ENCODE measurements around the gene CSPG4.

The CSPG4 gene

DNA sequence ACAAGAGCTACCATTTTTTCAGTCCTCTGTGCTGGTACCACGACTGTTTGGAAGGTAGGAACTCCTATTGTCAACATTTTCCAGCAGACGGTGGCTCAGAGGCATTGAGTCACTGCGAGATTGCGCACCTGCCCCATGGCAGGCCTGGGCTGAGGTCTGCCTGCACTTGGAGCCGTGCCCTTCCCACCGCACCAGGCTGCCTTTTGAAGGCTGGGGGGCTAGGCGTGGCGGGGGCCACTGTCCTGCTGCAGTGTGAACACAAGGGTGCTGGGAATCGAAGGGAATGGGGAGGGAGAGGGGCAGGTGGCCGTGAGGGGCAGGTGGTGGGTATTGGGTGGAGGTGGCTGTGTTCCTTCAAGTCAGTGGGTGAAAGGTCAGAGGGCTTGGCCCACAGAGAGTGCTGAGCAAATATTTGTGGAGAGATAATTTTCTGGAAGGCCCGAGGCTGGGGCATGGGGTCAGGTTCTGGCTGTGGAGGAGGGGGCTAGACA, 48.7 kb downstream of the CSPG4 start:
- Histone ChIP-seq H3K4me3 (ENCODE audit: insufficient read depth, low read depth, low read length) (no peak overlapping the region), H3K27me3 (ENCODE audit: control insufficient read depth, insufficient read depth, low read length, poor library complexity, severe bottlenecking) (no peaks in the 10 kb centered on the region), H3K27ac (ENCODE audit: insufficient read depth, low read depth, low read length, poor library complexity, severe bottlenecking) (no peak overlapping the region), H3K9me3 (ENCODE audit: control insufficient read depth, low read length) (no peaks in the 10 kb centered on the region), H3K36me3 (ENCODE audit: control insufficient read depth, insufficient read depth, low read length) (no peaks in the 10 kb centered on the region), H3K4me1 (ENCODE audit: control insufficient read depth, insufficient read depth, low read length) (peaks cover 3% of the 10 kb centered on the region)
- 91 to 94% methylated on average over 11 of the region's 11 CpGs for WGBS, 2 experiments

DNA sequence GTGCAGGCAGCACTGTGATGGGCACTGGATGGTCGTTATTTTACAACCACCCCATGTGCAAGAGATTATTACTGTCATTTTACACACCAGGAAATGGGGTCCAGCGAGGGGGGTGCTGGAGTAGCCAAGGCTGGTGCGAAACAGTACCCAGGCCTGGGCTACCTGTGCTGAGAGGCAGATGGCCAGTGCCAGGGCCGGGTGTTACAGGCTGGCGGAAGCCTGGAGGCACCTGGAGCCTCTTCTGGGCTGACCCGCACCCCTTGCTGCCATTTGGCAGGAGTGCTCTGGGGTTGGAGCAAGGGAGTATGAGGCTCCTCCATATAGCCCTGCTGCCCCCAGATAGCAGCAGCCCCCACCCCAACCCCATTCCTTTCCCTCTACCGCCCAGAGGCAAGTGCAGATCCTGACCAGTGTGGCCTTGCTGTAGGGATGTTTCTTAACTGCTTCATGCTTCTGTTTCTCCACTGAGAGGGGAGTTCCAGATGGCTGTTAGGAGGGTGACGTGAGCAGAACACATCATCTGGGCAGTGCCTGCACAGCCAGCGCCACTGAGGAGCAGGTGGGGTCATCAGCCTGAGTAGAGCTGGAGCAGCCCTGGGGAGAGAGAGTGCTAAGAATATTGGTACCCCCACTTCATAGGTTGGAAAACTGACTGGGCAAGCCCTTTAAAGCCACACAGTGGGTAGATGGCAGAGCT, 49.7 kb downstream of the CSPG4 start:
- H3K27me3 ChIP-seq (ENCODE audit: control insufficient read depth, insufficient read depth, low read length, poor library complexity, severe bottlenecking), result no peaks in the 10 kb centered on the region
- 89 to 95% methylated on average over 9 of the region's 9 CpGs for WGBS, 2 experiments
- H3K36me3 ChIP-seq (ENCODE audit: control insufficient read depth, insufficient read depth, low read length), result no peaks in the 10 kb centered on the region
- no peak overlapping the region for H3K27ac ChIP-seq (ENCODE audit: insufficient read depth, low read depth, low read length, poor library complexity, severe bottlenecking)
- no peaks in the 10 kb centered on the region for H3K9me3 ChIP-seq (ENCODE audit: control insufficient read depth, low read length)
- H3K4me1 ChIP-seq (ENCODE audit: control insufficient read depth, insufficient read depth, low read length), result peaks cover 3% of the 10 kb centered on the region
- H3K4me3 ChIP-seq (ENCODE audit: insufficient read depth, low read depth, low read length), result no peak overlapping the region

DNA sequence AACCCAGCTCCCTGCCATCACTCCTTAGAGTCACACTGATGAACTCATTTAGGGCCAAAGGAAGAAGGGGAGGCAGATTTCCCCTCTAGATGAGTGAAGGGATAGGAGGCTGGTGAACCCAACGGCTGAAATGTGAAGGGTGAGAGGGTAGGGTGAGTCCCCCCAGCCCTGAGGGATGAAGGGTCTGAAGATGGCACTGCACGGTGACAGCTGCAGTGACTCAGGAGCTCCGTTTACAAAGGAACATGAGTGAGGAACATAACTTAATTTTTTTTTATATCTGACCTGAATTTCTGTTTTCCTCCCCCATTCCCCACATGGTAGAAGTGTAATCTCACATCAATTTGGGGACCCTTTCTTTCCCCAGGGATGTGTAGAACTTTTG, 50.9 kb downstream of the CSPG4 start:
- Histone ChIP-seq H3K36me3 (ENCODE audit: control insufficient read depth, insufficient read depth, low read length) (no peaks in the 10 kb centered on the region), H3K27ac (ENCODE audit: insufficient read depth, low read depth, low read length, poor library complexity, severe bottlenecking) (no peak overlapping the region), H3K4me1 (ENCODE audit: control insufficient read depth, insufficient read depth, low read length) (peaks cover 3% of the 10 kb centered on the region), H3K27me3 (ENCODE audit: control insufficient read depth, insufficient read depth, low read length, poor library complexity, severe bottlenecking) (no peaks in the 10 kb centered on the region), H3K9me3 (ENCODE audit: control insufficient read depth, low read length) (no peaks in the 10 kb centered on the region), H3K4me3 (ENCODE audit: insufficient read depth, low read depth, low read length) (no peak overlapping the region)
- WGBS, 2 experiments, result 90 to 97% methylated on average over 3 of the region's 3 CpGs

DNA sequence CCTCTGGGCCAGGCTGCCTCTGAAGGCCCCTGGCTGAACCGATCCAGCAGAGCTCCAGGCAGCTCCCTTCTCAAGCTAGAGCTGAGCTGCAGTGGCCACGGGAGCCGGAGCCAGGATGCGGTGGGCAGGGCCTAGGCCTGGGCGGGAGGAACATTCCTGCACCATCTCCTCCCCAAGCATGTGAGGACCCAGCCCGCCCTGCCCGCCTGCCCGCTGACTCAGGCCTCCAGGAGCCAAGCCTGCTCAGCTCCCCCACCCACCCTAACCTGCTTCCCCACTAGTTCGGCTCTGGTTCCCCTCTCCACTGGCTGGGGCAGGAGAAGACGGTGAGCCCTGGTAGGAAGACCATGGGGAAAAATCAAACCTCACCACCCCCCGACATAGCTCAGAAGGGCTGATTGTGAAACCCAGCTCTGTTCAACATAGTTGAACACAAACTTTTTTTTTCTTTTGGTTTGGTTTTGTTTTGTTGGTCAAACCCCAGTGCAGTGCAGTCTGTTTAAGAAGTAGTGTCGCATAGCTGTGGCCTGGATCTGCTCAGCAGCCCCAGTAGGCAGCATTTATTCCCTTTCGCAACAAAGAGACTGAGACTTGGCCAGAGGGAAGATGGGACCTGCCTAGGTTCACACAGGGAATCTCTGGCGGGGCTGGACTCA, 51.4 kb downstream of the CSPG4 start:
- H3K36me3 ChIP-seq (ENCODE audit: control insufficient read depth, insufficient read depth, low read length), result no peaks in the 10 kb centered on the region
- H3K27ac ChIP-seq (ENCODE audit: insufficient read depth, low read depth, low read length, poor library complexity, severe bottlenecking), result no peak overlapping the region
- H3K4me1 ChIP-seq (ENCODE audit: control insufficient read depth, insufficient read depth, low read length), result peaks cover 3% of the 10 kb centered on the region
- H3K27me3 ChIP-seq (ENCODE audit: control insufficient read depth, insufficient read depth, low read length, poor library complexity, severe bottlenecking), result no peaks in the 10 kb centered on the region
- H3K4me3 ChIP-seq (ENCODE audit: insufficient read depth, low read depth, low read length), result no peak overlapping the region
- H3K9me3 ChIP-seq (ENCODE audit: control insufficient read depth, low read length), result no peaks in the 10 kb centered on the region
- 63 to 71% methylated on average over 14 of the region's 14 CpGs for WGBS, 2 experiments

DNA sequence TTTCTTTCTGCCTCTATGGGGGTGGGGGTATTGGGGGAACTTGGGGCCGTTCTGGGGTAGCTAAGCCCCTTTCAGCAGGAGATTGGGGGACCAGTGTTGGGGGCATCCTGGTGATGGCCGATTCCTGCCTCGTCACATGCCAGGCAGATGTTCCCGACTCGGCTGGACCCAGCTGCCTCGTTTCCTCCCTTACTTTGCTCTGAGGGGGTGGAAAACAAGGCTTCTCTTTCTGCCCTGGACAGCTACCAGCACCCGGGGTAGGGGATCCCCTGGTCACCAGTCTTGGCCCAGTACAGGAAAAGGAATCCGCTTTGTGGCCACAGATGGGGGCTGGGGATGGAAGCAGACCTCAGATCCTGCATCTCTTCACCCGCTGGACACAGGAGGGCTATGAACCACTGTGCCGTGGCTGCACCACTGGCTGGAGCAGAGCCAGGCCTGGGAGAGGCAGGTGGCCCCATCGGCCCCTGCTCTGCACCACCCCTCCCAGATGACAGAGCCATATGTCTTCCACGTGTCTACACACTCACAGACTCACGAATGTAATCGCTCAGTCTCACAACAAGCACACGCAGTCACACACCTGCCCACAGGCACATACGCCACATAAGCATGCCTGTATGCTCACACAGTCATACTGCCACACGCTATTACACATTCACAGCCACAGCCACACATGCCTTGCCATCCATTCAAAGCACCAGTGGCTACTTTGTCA, 52.6 kb downstream of the CSPG4 start:
- H3K9me3 ChIP-seq (ENCODE audit: control insufficient read depth, low read length), result no peaks in the 10 kb centered on the region
- 92 to 95% methylated on average over 17 of the region's 17 CpGs for WGBS, 2 experiments
- no peak overlapping the region for H3K27ac ChIP-seq (ENCODE audit: insufficient read depth, low read depth, low read length, poor library complexity, severe bottlenecking)
- no peak overlapping the region for H3K4me3 ChIP-seq (ENCODE audit: insufficient read depth, low read depth, low read length)
- no peaks in the 10 kb centered on the region for H3K27me3 ChIP-seq (ENCODE audit: control insufficient read depth, insufficient read depth, low read length, poor library complexity, severe bottlenecking)
- no peaks in the 10 kb centered on the region for H3K36me3 ChIP-seq (ENCODE audit: control insufficient read depth, insufficient read depth, low read length)
- peaks cover 3% of the 10 kb centered on the region for H3K4me1 ChIP-seq (ENCODE audit: control insufficient read depth, insufficient read depth, low read length)

DNA sequence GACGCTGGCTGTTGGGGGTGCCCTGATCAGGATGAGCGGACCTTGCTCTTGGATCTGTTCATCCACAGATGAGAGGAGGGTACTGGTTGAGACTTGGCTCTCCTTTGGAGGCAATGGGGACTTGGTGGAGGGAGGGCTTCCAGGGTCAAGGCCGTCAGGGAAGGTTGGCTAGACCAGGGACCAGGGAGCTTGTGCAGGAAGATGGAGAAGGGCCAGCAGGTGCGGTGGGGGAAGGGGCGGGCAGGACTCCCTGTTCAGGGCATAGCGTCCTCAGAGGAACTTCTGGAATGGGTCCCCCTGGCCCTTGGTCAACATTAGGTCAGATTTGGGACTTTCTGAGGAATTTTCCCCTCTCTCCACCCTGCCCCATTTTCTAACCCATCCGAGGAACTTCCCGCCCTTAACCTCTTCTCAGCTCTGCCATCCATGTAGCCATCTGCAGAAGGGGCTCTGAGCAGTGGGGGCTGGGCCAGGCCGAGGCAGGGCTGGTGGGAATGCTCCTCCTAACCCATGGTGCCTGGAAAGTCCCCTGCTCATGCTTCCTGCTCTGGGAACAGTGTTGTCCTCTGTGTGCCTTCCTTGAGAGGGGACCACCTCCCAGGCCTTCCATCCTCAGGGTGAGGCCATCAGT, 53.4 kb downstream of the CSPG4 start:
- 91 to 93% methylated on average over 9 of the region's 9 CpGs for WGBS, 2 experiments
- no peak overlapping the region for H3K27ac ChIP-seq (ENCODE audit: insufficient read depth, low read depth, low read length, poor library complexity, severe bottlenecking)
- peaks cover 3% of the 10 kb centered on the region for H3K4me1 ChIP-seq (ENCODE audit: control insufficient read depth, insufficient read depth, low read length)
- H3K9me3 ChIP-seq (ENCODE audit: control insufficient read depth, low read length), result no peaks in the 10 kb centered on the region
- no peaks in the 10 kb centered on the region for H3K27me3 ChIP-seq (ENCODE audit: control insufficient read depth, insufficient read depth, low read length, poor library complexity, severe bottlenecking)
- H3K36me3 ChIP-seq (ENCODE audit: control insufficient read depth, insufficient read depth, low read length), result no peaks in the 10 kb centered on the region
- H3K4me3 ChIP-seq (ENCODE audit: insufficient read depth, low read depth, low read length), result no peak overlapping the region

DNA sequence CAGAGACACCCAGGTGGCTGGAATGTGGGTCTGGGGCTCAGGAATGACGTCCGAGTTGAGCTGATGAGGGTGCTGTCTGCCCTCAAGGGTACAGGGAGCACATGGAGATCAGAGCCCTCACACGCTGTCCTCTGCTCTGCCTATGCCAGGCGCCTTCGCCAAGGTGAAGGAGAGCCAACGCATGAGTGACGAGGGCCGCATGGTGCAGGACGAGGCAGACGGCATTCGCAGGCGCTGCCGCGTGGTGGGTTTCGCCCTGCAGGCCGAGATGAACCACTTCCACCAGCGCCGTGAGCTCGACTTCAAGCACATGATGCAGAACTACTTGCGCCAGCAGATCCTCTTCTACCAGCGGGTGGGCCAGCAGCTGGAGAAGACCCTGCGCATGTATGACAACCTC, 55.8 kb downstream of the CSPG4 start:
- H3K27me3 ChIP-seq (ENCODE audit: control insufficient read depth, insufficient read depth, low read length, poor library complexity, severe bottlenecking), result no peaks in the 10 kb centered on the region
- H3K36me3 ChIP-seq (ENCODE audit: control insufficient read depth, insufficient read depth, low read length), result no peaks in the 10 kb centered on the region
- H3K4me3 ChIP-seq (ENCODE audit: insufficient read depth, low read depth, low read length), result no peak overlapping the region
- H3K27ac ChIP-seq (ENCODE audit: insufficient read depth, low read depth, low read length, poor library complexity, severe bottlenecking), result no peak overlapping the region
- no peaks in the 10 kb centered on the region for H3K9me3 ChIP-seq (ENCODE audit: control insufficient read depth, low read length)
- H3K4me1 ChIP-seq (ENCODE audit: control insufficient read depth, insufficient read depth, low read length), result peaks cover 21% of the 10 kb centered on the region
- 96% methylated on average over 22 of the region's 22 CpGs for WGBS, 2 experiments

DNA sequence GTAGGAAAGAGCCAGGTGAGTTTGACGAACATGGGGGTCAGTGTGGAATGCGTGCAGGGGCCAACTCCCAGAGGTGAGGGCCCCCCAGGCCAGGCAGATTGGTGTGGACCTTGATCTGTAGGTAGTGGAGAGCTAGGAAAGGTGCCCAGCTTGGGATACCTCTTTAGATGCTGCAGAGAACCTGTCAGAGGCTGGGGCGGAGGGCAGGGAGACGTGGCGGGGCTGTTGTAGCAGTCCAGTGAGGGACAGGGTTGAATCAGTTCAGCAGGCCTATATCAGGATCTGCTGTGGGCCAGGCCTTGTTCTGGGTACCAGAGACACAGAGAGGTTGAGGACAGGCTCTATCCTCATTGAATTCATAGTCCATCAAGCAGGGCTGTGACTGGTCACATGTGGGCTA, 56.3 kb downstream of the CSPG4 start:
- Histone ChIP-seq H3K36me3 (ENCODE audit: control insufficient read depth, insufficient read depth, low read length) (no peaks in the 10 kb centered on the region), H3K4me3 (ENCODE audit: insufficient read depth, low read depth, low read length) (no peak overlapping the region), H3K27me3 (ENCODE audit: control insufficient read depth, insufficient read depth, low read length, poor library complexity, severe bottlenecking) (no peaks in the 10 kb centered on the region), H3K27ac (ENCODE audit: insufficient read depth, low read depth, low read length, poor library complexity, severe bottlenecking) (no peak overlapping the region), H3K4me1 (ENCODE audit: control insufficient read depth, insufficient read depth, low read length) (peaks cover 26% of the 10 kb centered on the region), H3K9me3 (ENCODE audit: control insufficient read depth, low read length) (no peaks in the 10 kb centered on the region)
- 95 to 96% methylated on average over 5 of the region's 5 CpGs for WGBS, 2 experiments

DNA sequence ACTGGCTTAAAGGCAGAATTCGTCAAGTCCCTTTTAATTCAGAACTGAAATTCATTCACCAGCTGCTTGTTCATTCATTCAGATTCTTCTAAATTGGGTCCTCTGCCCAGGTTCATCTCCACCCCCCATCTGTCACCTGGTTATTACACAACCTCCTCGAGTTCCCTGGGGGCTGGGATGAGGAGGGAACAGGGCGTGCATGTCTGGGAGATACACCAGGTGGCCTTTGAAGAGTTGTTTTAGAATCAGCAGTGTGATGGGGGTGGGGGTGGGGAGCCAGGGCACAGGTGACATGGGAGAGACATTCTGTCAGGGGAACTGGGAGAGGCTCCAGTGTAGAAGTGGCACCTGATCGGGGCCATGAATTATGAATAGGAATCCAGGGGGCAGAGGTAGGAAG, 56.7 kb downstream of the CSPG4 start:
- peaks cover 30% of the 10 kb centered on the region for H3K4me1 ChIP-seq (ENCODE audit: control insufficient read depth, insufficient read depth, low read length)
- 90 to 91% methylated on average over 4 of the region's 4 CpGs for WGBS, 2 experiments
- no peaks in the 10 kb centered on the region for H3K27me3 ChIP-seq (ENCODE audit: control insufficient read depth, insufficient read depth, low read length, poor library complexity, severe bottlenecking)
- no peak overlapping the region for H3K27ac ChIP-seq (ENCODE audit: insufficient read depth, low read depth, low read length, poor library complexity, severe bottlenecking)
- H3K36me3 ChIP-seq (ENCODE audit: control insufficient read depth, insufficient read depth, low read length), result no peaks in the 10 kb centered on the region
- H3K4me3 ChIP-seq (ENCODE audit: insufficient read depth, low read depth, low read length), result no peak overlapping the region
- no peaks in the 10 kb centered on the region for H3K9me3 ChIP-seq (ENCODE audit: control insufficient read depth, low read length)
